T-helper 2 cell (primary cell): Measurements from ENCODE around the gene EMP3.

Source experiments
- DNase-seq, 5 experiments: peaks; one replicate each; pipeline versions ENCODE4 v3.0.0 to v3.0.0-alpha.2; 2012 to 2022

Gene EMP3

DNA sequence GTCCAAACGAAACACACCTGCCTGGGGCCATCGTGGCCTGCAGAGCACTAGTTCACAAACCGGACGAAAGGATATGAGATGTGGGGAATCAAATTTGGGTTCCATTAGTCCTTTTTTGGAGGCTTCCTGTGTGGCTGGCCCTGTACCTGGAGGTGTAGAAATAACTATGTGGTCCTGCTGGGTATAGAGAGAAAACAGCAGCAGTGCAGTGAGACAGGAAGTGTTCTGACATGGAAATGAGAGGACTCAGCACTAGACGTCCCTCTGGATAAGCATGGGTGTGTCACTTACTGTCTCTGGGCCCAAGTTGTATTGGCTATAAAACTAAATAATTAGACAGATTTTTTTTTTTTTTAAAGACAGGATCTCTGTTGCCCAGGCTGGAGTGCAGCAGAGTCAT is 53.7 kb downstream of the EMP3 start:
- no peak for DNase-seq
